ENCODE data around the gene AGAP5.
"Not testable (repeated sequence)": the region's sequence is repeated elsewhere in the genome, so short reads cannot be mapped to it uniquely, and the experiment has no call there.

Gene AGAP5

GRCh38 chr10:73713912-73714311 lies 16.0 kb upstream of the AGAP5 start:
- not testable (repeated sequence) for DNase-seq

- DNase-seq = not testable (repeated sequence)
Observed at GRCh38 chr10:73711683-73712082, 13.8 kb upstream of the AGAP5 start.

DNA sequence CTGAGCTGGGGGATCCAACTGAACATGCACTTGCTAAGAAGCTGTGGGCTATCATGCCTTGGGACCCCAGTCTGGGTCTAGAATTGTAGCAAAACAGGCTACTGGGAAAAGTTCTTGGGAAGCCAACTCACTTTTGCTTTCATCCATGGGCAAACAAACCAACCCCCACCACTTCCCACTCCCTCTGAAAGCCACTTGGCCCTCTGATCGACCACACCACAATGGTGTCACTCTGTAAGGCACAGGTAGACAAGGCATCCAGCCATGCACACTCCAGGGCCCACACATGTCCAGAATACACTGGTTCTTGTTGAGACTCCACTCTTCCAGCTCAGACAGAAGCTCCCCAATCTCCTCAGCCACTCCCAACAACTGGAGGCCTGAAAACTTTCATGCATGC lies 10.2 kb upstream of the AGAP5 start:
- DNase-seq = not testable (repeated sequence)

GRCh38 chr10:73707628-73708027 lies 9.7 kb upstream of the AGAP5 start:
- not testable (repeated sequence) for DNase-seq

DNA sequence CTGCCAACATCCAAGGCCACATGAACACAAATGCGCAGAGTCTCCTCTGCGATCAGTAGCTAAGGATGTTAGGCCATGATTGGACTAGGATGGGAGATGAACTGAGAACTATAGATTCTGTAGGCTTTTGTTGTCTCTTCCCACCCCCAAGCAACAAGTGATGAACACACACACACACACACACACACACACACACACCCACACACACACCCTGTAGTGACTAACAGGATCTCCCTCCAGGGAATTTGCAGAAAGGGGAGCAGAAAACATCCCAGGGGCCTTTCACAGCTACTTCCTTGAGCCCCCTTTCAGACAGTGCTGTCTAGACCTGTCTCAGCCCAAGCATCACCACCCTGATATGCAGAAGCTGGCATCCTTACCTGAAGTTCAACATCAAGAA lies 8.6 kb upstream of the AGAP5 start:
- DNase-seq = not testable (repeated sequence)

DNA sequence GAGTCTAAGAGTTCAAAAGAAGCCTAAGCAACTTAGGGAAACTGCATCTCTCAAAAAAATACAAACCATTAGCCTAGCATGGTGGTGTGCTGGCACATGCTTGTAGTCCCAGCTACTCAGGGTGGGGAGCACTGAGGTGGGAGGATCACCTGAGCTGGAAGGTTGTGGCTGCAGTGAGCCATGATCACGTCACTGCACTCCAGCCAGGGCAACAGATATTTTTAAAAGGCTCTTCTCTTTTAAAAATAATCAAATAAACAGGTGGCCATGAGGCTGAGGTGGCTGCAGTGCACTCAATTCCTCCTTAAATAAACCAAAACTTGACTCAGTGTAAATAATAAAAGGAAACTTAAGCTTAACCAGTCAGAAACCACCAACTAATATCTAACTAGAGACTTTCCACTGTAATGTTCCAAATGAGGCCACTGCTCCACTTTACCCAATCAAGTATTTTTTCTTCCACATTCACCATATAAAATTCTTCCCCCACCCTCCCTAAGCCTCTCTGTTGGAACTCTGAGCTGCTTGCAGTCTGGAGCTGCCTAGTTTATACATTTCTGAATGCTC lies 7.7 kb upstream of the AGAP5 start:
- DNase-seq = not testable (repeated sequence)

DNA sequence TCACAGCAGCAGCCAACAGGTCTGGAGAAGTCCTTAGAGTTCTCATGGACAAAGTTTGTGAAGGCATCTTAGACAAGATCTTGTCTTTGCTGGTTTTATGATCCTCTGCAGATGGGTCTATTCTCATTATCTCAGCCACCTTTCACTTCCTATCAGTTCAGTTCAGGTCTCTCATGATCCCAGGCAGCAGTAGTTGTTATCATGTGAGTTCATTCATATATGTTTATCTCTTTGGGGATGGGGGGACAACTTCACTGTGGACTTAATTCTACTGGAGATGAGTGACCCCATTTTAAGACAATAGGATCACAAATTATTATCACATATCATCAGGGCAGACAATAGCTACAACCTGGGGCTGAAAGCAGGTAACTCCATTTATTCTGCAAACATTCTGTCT lies 6.0 kb upstream of the AGAP5 start:
- not testable (repeated sequence) for DNase-seq

- not testable (repeated sequence) for DNase-seq
Observed at GRCh38 chr10:73698819-73699218, 910 bp upstream of the AGAP5 start.

- DNase-seq = not testable (repeated sequence)
Observed at GRCh38 chr10:73695302-73695701, 2.6 kb downstream of the AGAP5 start.

DNA sequence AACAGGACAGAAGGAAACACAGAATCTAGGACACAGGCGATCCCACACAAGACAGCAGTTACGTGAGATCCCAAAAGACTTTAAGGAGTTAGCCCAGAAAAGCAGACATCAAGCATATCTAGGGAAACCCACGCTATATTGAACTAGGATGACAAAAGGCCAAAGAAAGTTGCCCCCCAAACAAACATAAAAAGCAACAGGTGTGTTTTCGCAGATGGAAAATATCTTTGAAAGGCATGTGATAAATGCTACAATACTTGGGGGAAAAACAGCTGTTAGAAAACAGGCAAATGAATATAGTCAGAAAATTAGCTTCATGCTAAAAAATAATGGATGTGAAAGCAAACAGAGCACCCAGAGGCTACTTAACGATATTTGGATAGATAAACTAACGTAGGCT lies 7.2 kb downstream of the AGAP5 start:
- not testable (repeated sequence) for DNase-seq

DNA sequence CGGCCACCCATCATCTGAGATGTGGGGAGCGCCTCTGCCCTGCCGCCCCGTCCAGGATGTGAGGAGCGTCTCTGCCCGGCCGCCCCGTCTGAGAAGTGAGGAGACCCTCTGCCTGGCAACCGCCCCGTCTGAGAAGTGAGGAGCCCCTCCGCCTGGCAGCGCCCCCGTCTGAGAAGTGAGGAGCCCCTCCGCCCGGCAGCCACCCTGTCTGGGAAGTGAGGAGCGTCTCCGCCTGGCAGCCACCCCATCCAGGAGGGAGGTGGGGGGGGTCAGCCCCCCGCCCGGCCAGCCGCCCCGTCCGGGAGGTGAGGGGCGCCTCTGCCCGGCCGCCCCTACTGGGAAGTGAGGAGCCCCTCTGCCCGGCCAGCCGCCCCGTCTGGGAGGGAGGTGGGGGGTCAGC lies 8.3 kb downstream of the AGAP5 start:
- not testable (repeated sequence) for DNase-seq

GRCh38 chr10:73687641-73688040 lies 10.3 kb downstream of the AGAP5 start:
- not testable (repeated sequence) for DNase-seq

- DNase-seq = not testable (repeated sequence)
Observed at GRCh38 chr10:73674546-73674945, 23.4 kb downstream of the AGAP5 start.

- DNase-seq = not testable (repeated sequence)
Observed at GRCh38 chr10:73668378-73668777, 29.5 kb downstream of the AGAP5 start.

DNA sequence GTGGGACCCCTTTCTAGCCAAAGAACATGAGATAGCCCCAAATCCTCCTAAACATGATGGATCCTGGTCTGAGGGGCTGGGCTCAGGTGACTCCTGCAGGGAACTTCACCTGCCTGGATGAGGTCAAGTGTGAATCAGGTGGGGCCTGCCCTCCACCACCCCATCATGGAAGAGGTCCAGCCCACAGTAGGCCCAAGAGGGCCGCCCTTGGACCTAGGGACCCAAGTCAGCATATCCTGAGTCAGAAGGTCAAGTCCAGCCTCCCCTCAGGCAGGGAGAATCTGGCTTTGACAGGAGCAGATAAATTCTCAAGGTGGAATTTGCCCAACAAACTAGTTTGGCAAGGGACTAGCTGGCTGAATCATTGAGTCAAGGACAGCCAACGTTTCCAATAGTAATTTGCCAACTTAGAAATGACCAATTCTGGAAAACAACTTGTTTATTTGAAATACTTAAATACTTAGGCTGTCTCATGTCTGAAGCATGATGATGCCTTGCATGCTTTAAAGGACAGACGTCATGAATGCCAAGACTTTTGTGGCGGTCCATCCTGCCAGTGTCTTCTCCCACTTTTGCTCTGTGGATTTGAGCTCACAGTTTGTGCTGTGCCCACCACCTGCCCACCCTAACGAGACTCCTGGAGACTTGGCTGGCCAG lies 31.6 kb downstream of the AGAP5 start:
- not testable (repeated sequence) for DNase-seq

GRCh38 chr10:73665581-73665980 lies 32.3 kb downstream of the AGAP5 start:
- DNase-seq = not testable (repeated sequence)

DNA sequence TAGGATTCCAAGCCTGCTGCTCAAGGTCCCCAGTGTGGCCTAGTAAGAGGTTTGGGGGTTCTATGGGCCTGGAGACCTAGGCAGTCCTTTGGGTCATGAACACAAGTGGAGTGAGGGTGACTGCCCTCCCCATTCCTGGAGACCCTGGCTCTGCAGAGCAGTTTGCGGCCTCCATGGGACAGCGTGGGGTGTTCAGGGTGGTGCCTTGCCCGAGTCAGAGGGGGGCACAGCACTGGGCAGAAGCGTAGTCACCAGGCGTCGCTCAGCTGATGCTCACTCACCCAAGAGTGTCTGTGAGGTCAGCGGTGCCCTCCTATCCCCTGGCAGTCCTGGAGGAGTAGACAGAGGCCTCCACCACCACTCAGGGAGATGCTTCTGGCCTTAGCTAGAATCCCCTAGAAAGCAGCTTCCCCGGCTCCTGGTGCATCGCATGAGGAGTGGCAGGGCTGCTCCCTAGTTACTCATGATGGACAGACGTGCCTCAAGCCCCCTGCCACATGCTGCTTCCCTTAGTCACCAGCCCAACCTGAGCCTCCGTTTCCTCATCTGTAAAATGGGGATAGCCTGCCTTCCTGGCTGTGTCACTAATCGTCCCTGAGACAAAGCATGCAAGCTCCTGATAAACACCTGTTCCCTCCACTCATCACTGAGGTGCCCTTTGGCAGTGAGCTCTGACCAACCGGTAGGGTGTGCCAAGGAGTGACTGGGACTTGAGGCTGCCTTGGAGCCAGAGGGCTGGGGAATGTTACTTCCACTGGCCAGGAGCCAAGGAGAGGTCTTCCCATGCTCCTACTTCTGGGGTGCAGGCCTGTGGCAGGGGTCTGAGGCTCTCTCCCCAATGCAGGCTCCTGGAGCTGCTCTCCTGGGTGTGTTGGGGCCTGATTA lies 33.5 kb downstream of the AGAP5 start:
- not testable (repeated sequence) for DNase-seq

GRCh38 chr10:73663621-73664020 lies 34.3 kb downstream of the AGAP5 start:
- DNase-seq = not testable (repeated sequence)

DNA sequence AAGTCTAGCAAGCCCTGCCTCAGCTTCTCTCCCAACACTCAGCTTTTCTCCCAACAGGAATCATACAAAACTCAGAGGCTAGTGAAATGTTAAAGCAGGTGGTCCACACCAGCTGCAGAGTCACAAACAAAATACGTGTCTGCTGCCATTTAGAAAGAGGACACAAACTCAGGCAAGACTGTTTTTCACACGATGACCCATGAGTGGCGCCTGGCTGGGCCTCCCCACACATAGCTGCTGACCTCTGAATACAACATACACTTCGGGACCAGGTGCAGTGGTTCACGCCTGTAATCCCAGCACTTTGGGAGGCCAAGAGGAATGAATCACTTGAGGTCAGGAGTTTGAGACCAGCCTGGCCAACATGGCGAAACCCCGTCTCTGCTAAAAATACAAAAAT lies 35.2 kb downstream of the AGAP5 start:
- not testable (repeated sequence) for DNase-seq

DNA sequence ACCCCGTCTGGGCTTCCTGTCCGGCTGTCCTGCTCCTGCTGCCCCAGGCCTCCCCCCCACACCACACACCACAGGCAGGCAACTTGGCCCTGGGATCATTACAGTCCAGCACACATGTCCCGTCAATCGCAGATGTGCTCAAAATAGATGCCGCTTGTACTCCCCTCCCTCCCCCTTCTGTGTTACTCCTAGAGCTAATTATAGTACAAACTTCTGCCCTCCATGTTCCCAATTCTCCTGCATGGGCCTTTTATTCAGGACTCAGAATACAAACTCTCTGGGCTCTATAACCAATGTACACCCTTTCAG lies 42.0 kb downstream of the AGAP5 start, which contains the start of gene SYNPO2L:
Gene SYNPO2L, minus strand, starts transcription at position 40 of the 309 bp plus-strand sequence. CDS start 107 bp downstream, outside the sequence.
- no peak for DNase-seq

DNA sequence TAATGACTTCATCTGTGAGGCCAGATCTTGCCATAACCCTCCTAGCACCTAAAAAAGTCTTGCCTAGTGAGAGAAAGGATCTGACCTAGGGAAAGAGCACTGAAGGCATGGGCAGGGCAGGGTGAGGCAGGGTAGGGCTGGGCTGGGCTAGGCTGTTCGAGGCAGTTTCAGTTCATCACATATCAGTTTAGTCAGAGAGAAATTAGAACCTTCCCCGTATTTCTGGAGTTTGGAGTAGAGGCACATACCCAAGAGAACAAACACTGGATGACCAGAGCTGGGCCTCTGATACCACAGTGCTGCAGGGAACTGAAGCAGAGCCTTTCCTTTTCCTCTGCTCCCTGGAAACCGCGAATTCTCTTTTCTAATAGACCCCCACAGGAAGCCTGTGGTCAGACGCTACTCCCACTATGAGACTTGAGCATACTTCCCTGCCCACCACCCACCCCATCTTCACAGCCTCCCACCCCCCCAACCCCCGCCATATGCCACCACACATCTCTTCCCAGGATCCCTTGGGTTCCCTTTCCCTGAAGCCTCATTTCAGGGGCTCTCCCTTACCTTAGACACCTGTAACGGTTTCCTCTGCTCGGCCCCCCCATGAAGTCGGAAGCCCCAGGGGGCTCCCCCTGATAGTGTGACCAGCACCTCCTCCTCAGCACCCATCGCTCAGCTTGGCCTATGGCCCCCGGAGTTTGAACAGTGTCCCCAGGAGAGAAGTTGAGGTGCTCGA lies 42.5 kb downstream of the AGAP5 start:
- DNase-seq = no peak

- no peak for DNase-seq
Observed at GRCh38 chr10:73653701-73654100, 44.2 kb downstream of the AGAP5 start.

DNA sequence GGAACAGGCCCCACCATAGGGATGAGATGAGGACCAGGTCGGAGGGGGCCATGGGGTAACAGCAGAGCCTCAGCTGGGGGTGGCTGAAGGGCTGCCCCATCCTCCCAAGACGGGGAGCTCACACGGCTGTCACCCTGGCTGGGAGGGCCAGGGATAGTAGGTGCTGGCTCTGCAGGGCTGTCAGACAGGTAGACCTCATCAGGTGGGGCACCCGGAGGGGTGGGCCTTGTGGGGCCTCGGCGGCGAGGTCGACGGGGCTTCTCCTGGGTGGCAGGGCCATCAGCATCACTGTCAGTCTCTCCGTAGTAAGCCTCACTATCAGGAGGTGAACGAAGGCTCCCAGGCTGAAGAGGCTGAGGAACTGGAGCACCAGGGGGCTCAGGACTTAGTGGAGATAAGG lies 44.7 kb downstream of the AGAP5 start:
- DNase-seq = no peak

Measured in CD4-positive, alpha-beta T cell treated with Interleukin-6 for 4 hours (primary cell).